Lower leg skin (tissue), 3 donors: Measurements from ENCODE around the gene SNX25.

Experiments used
- POLR2A ChIP-seq, 2 donors: fragments of 450-650 bp; IDR thresholded peaks; one replicate each; pipeline ENCODE4 v1.6.1; 2016 to 2017; ENCODE audit warnings: antibody characterized with exemption in 2 of 2, mild to moderate bottlenecking in 1 of 2, moderate library complexity in 1 of 2
- TF ChIP-seq, protein P1 (sequence below), 3 donors: fragments of 450-650 bp; IDR thresholded peaks; one replicate each; pipeline ENCODE4 v1.5.1; 2016; ENCODE audit warnings: antibody characterized with exemption in 3 of 3, mild to moderate bottlenecking in 3 of 3, moderate library complexity in 2 of 3

DNA sequence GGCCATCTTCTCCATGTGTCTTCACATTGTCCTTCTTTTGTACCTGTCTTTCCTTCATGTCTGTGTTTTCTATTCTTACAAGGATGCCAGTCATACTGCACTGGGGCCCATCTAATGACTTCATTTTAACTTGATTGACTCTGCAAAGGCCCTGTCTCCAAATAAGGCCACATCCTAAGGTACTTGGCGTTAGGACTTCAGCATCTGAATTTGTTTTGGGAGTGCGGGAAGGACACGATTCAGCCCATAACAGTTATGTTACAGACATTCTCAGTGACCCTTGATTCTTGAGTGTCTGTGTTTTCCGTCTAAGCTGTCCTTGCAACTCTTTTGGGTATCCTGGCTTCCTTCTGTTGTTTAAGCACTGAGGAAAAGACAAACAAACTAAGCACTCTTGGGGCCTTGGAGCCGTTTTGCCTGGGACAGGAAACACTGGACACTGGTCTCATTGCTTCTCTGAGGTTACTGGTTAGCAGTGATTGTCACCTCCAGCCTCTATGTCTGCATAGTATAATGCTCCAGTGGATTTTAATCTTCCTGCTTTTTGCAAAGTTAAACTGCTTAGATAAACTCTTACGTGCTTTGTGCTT, 80.7 kb downstream of the SNX25 start:
- TF ChIP-seq, protein P1, sequence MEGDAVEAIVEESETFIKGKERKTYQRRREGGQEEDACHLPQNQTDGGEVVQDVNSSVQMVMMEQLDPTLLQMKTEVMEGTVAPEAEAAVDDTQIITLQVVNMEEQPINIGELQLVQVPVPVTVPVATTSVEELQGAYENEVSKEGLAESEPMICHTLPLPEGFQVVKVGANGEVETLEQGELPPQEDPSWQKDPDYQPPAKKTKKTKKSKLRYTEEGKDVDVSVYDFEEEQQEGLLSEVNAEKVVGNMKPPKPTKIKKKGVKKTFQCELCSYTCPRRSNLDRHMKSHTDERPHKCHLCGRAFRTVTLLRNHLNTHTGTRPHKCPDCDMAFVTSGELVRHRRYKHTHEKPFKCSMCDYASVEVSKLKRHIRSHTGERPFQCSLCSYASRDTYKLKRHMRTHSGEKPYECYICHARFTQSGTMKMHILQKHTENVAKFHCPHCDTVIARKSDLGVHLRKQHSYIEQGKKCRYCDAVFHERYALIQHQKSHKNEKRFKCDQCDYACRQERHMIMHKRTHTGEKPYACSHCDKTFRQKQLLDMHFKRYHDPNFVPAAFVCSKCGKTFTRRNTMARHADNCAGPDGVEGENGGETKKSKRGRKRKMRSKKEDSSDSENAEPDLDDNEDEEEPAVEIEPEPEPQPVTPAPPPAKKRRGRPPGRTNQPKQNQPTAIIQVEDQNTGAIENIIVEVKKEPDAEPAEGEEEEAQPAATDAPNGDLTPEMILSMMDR (IDR thresholded peaks at IDR 0.05): no peak
- no peak for TF ChIP-seq POLR2A (IDR thresholded peaks at IDR 0.05)
